Measurements from ENCODE around the gene CCDC157.

- TF ChIP-seq CTCF (IDR thresholded peaks at IDR 0.05; ENCODE audit: low read depth, low read length) (no peak), POLR2A (IDR thresholded peaks at IDR 0.05; ENCODE audit: extremely low read depth, insufficient read length) (no peak), MYC (IDR thresholded peaks at IDR 0.05; ENCODE audit: low read depth, low read length) (no peak)
These were observed 15.2 kb downstream of the CCDC157 start for GRCh38 chr22:30371981-30372380.
